Measurements from ENCODE around the gene CLTA. TPM values are rescaled to one million over a fixed set of nuclear protein-coding genes. Genes with fewer than 3 reads are reported as not detected.

The CLTA gene
- total RNA-seq, 1 experiment from 2014 or later, result 146 TPM

GRCh38 chr9:36210722-36211121 is 20.0 kb downstream of the CLTA start:
- no peak overlapping the region for H3K4me3 ChIP-seq
- peaks cover 24% of the 10 kb centered on the region for H4K20me1 ChIP-seq (ENCODE audit: insufficient read depth)
- no TSS peak for BruUV-seq (replicated peaks)
- no peaks in the 10 kb centered on the region for H3K9me3 ChIP-seq (ENCODE audit: insufficient read depth, low read depth)
- intact Hi-C loops (cut with micrococcal nuclease; ENCODE audit: unreplicated experiment), result no loop called here
- peaks cover 6% of the 10 kb centered on the region; the same call in 1 of the 2 replicates for H3K79me2 ChIP-seq (ENCODE audit: low read depth)
- H3K9me2 ChIP-seq (ENCODE audit: insufficient read depth), result no peaks in the 10 kb centered on the region
- peaks cover 35% of the 10 kb centered on the region; the same call in 1 of the 2 replicates for H3F3A ChIP-seq (ENCODE audit: insufficient read depth, low read depth)
- H2AFZ ChIP-seq, result no peak overlapping the region
- no peak for TF ChIP-seq EZH2 (IDR thresholded peaks at IDR 0.05; ENCODE audit: low read depth)
- no peak for TF ChIP-seq CTCF (conservative IDR thresholded peaks at IDR 0.05)
- no peaks in the 10 kb centered on the region for H3K4me1 ChIP-seq (replicated peaks; ENCODE audit: insufficient read depth)
- H3K4me2 ChIP-seq, result no peak overlapping the region
- H3K36me3 ChIP-seq (ENCODE audit: low read depth), result peaks cover 5% of the 10 kb centered on the region; the same call in 1 of the 2 replicates
- CTCF ChIA-PET, result no interaction called here
- no peak overlapping the region for H3K27ac ChIP-seq
- no peak for DNase-seq
- no peaks in the 10 kb centered on the region for H3K27me3 ChIP-seq (ENCODE audit: insufficient read depth, low read depth)
- POLR2A ChIA-PET (ENCODE audit: unreplicated experiment), result no interaction called here

- peaks cover 3% of the 10 kb centered on the region; the same call in 1 of the 2 replicates for H3K79me2 ChIP-seq (ENCODE audit: low read depth)
- H2AFZ ChIP-seq, result no peak overlapping the region
- H3K27ac ChIP-seq, result no peak overlapping the region
- DNase-seq, result no peak
- H3K36me3 ChIP-seq (ENCODE audit: low read depth), result peaks cover 5% of the 10 kb centered on the region; the same call in 1 of the 2 replicates
- peaks cover 29% of the 10 kb centered on the region for H4K20me1 ChIP-seq (ENCODE audit: insufficient read depth)
- no peak overlapping the region for H3K4me3 ChIP-seq
- ChIA-PET POLR2A (ENCODE audit: unreplicated experiment) (no interaction called here), CTCF (no interaction called here)
- no peak overlapping the region for H3K4me2 ChIP-seq
- TF ChIP-seq EZH2 (IDR thresholded peaks at IDR 0.05; ENCODE audit: low read depth) (no peak), CTCF (conservative IDR thresholded peaks at IDR 0.05) (no peak)
- H3K9me3 ChIP-seq (ENCODE audit: insufficient read depth, low read depth), result no peaks in the 10 kb centered on the region
- no TSS peak for BruUV-seq (replicated peaks)
- no peaks in the 10 kb centered on the region for H3K9me2 ChIP-seq (ENCODE audit: insufficient read depth)
- peaks cover 41% of the 10 kb centered on the region; the same call in 1 of the 2 replicates for H3F3A ChIP-seq (ENCODE audit: insufficient read depth, low read depth)
- H3K4me1 ChIP-seq (replicated peaks; ENCODE audit: insufficient read depth), result no peaks in the 10 kb centered on the region
- intact Hi-C loops (cut with micrococcal nuclease; ENCODE audit: unreplicated experiment), result no loop called here
- no peaks in the 10 kb centered on the region for H3K27me3 ChIP-seq (ENCODE audit: insufficient read depth, low read depth)
Measured at GRCh38 chr9:36211510-36211909, 20.8 kb downstream of the CLTA start.

- intact Hi-C loops (cut with micrococcal nuclease; ENCODE audit: unreplicated experiment), result no loop called here
- Histone ChIP-seq H3F3A (ENCODE audit: insufficient read depth, low read depth) (peaks cover 41% of the 10 kb centered on the region; the same call in 1 of the 2 replicates), H3K9me2 (ENCODE audit: insufficient read depth) (no peaks in the 10 kb centered on the region), H3K36me3 (ENCODE audit: low read depth) (peaks cover 5% of the 10 kb centered on the region; the same call in 1 of the 2 replicates), H3K4me1 (replicated peaks; ENCODE audit: insufficient read depth) (no peaks in the 10 kb centered on the region), H3K79me2 (ENCODE audit: low read depth) (no peaks in the 10 kb centered on the region), H2AFZ (no peak overlapping the region), H3K27me3 (ENCODE audit: insufficient read depth, low read depth) (no peaks in the 10 kb centered on the region), H3K4me3 (no peak overlapping the region), H4K20me1 (ENCODE audit: insufficient read depth) (peaks cover 29% of the 10 kb centered on the region), H3K27ac (no peak overlapping the region), H3K9me3 (ENCODE audit: insufficient read depth, low read depth) (no peaks in the 10 kb centered on the region), H3K4me2 (no peak overlapping the region)
- DNase-seq, result no peak
- CTCF ChIA-PET, result no interaction called here
- POLR2A ChIA-PET (ENCODE audit: unreplicated experiment), result no interaction called here
- TF ChIP-seq CTCF (conservative IDR thresholded peaks at IDR 0.05), result no peak
- TF ChIP-seq EZH2 (IDR thresholded peaks at IDR 0.05; ENCODE audit: low read depth), result no peak
- no TSS peak for BruUV-seq (replicated peaks)
Measured at GRCh38 chr9:36213387-36213786, 22.7 kb downstream of the CLTA start.

All from PC-9 (cell line).